Inflammatory macrophage treated with lipopolysaccharide for 4 hours (primary cell): Measurements from ENCODE around the gene DPH3.
"Not testable (repeated sequence)": the region's sequence is repeated elsewhere in the genome, so short reads cannot be mapped to it uniquely, and the experiment has no call there.

ENCODE experiments used
- DNase-seq: peaks from one replicate; pipeline ENCODE4 v3.0.0-alpha.2; 2020

DPH3 gene

GRCh38 chr3:16264708-16265454 is at the start of gene DPH3, which contains the start of gene OXNAD1:
Gene DPH3 (minus strand): TSS chr3:16264943. CDS start chr3:16264876, 67 bp downstream.
Gene OXNAD1 (plus strand): TSS chr3:16265212. CDS start chr3:16270953, 5,741 bp downstream.
- DNase-seq, result peak; percentile 100

DNA sequence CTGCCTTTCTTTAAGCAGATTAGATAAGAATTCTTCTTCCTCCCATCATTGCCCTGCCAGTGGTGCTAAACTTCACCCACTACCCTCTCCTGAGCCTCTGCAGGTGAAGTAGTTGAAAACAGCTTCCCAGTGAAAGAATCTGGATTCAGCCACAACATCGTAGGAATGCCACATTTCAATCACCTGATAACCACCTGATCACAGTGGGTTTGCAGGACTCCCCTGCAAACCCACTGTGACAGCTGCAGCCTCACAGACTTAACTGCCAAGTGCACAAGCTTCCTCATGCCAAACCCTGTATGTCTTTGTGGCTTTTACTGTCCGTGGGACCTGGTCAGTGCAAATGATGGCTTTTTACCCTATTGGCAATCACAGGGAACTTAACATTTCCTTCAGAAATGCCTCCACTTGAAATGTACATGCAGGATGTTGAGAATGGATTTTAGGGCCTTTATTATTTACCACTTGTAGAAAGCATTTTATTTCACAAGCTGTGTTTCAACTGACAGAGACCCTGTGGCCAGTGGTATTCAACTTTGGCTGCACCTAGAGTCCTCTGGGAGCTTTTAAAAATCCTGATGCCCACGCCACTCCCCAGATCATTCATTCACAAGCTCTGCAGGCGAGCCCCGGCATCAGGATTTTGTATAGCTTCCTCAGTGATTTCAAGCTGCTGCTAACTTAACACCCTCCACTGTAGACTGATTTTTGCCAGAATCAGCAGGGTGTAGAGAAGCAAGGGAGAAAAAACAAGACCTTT is 49.3 kb upstream of the DPH3 start:
- DNase-seq, result no peak

- no peak for DNase-seq
Measured at GRCh38 chr3:16311960-16312451, 47.3 kb upstream of the DPH3 start.

DNA sequence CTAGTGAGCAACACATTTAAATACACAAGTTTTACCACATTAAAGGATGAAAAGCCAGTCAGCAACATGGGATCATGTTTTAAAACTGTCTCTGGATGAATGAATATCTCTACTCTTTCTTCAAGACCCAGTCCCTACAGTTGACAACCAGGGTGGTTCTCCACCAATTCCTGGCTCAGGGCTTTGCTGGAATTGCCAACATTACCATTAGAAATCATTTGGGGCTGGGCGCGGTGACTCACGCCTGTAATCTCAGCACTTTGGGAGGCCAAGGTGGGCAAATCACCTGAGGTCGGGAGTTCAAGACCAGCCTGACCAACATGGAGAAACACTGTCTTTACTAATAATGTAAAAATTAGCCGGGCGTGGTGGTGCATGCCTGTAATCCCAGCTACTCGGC is 45.7 kb upstream of the DPH3 start:
- not testable (repeated sequence) for DNase-seq

GRCh38 chr3:16309558-16309957 is 44.8 kb upstream of the DPH3 start:
- DNase-seq, result peak; percentile 42

GRCh38 chr3:16308727-16309126 is 44.0 kb upstream of the DPH3 start:
- DNase-seq, result no peak

- DNase-seq, result no peak
Measured at GRCh38 chr3:16307832-16308531, 43.2 kb upstream of the DPH3 start.

GRCh38 chr3:16305111-16305541 is 40.4 kb upstream of the DPH3 start:
- DNase-seq, result no peak

- DNase-seq, result no peak
Measured at GRCh38 chr3:16304061-16305010, 39.6 kb upstream of the DPH3 start.

- no peak for DNase-seq
Measured at GRCh38 chr3:16303037-16303575, 38.4 kb upstream of the DPH3 start.

DNA sequence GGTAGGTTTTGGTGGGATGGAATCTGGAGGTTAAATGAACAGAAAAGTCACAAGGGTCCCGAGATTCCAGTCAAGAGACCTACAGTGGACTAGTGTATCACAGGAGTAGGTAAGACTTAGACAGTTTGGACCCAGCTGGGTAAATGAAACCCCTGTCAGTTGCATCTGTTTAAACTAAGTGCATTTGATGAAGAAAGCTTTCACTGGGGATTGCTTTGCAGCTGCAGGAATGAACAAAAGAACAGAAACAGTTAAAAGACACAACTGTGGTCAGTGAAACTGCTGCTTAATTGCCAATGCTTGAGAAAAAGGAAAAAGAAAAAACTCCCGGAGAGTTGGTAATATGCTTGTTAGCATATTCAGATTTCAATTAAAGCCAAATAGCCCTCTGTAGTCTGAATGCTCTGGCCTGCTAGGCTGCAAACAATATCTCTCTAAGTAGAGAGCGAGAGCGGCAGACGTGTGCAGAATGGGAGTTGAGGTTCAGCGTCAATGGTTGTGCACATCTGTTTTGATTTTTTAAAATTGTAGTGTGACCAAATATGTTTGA is 37.4 kb upstream of the DPH3 start:
- no peak for DNase-seq

DNA sequence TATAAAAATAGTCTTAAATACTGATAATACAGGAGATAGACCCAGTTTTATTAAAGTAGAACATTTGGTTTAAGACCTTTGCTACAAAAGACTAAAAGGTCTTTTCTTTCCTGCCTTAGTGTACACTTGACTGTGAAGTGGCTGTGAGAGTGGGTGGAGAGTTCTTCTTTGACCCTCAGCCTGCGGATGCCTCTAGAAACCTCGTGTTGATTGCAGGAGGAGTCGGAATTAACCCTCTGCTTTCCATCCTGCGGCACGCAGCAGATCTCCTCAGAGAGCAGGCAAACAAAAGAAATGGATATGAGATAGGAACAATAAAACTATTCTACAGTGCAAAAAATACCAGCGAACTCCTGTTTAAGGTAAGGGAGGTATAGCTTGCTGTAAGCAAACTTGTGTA is 36.8 kb upstream of the DPH3 start:
- DNase-seq, result no peak

DNA sequence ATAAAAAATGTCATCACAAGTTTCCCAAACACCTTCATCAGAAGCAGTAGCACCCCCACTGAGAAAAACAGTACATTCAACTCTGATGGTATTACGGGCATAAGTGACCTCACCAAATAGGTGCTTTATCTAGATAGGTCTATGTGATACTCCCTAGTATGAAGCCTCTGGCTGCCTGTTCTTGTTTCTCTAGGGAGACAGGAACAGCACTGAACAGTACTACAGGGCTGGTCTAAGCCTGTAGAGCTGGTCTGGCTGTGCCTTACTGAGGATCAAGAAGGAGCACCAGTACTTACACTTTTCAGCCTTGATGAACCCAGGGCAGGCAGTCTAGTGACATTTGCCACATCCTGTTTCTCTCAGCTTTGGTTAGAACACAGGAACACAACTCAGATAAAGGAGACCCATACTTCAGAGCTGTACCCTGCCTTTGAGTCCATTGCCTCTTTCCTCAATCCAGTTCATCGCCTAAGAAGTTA is 36.2 kb upstream of the DPH3 start:
- no peak for DNase-seq

DNA sequence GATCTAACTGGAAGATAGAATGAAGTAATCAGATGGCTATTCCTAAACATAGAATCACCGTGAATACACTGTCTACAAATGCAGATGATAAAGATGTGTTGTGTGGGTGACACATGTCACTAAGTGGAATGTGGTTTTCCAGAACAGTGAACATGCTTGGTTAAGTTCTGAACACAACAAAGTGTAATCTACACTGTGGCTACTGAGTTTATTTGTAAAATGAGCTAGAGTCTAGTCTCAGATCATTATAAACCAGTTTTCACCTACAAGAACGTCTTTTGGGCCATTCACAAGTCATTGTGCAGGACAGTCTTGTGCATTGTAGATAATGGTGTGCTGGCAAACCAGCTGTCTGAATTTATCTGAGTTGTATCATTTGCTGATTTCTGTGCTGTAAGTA is 35.6 kb upstream of the DPH3 start:
- no peak for DNase-seq

DNA sequence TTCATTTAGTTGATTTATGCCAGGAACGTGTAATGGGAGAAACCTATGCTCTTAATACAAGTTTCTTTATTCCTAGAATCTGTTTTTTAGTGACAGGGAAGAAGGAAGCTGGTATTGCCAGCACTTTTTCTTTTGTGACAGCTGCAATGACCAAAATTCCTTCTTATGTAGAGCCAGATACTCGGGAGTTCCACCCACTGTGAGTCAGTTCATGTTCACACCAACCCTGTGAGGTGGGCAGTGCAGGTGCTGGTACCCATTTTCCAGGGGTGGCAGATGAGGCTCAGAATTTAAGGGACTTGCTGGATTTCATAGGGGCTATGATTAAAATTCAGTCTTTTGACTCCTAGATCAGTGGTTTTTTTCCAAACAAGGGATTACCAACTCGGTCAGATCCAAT is 35.0 kb upstream of the DPH3 start:
- DNase-seq, result no peak

GRCh38 chr3:16298891-16299290 is 34.1 kb upstream of the DPH3 start:
- DNase-seq, result no peak

DNA sequence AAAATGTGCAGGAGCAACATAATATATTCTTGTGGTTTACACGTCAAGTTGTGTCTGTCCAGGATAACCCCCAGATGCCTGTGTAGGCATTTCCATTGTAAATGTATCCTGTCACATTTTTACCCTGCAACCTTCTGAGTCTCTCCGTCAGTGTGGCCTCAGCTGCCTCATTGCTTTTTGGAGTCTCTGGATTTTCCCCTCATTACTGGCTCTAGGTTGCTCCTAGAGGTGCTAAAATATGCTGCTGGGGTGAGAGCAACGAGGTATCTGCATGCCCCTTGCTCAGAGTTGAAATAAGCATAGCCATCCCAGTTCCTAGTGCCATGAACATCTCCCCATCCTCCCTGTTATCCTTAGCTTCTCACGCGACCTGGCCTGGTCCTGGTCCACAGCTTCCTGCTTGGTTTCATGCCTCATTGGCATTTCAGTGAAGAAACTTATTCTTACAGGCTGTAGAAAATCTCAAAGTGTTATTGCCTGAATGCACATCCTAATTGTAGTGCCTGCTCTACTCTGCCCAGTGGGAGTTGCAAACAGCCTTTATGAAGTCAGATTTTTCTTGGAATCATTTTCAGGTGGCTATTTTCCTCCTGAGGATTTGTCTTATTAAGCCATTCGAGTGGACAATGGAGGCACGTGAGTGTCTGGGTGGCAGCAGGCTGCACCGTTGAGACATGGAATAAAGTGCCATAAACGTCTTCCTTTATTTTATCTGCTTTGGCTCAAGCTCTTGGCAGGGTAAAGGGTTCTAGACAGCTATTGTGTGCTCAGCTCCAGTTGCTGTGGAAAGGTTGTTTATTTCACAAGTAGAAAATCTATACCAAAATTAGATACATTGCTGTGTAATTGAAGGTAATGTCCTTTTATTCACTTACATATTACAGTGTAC is 33.5 kb upstream of the DPH3 start:
- DNase-seq, result no peak

DNA sequence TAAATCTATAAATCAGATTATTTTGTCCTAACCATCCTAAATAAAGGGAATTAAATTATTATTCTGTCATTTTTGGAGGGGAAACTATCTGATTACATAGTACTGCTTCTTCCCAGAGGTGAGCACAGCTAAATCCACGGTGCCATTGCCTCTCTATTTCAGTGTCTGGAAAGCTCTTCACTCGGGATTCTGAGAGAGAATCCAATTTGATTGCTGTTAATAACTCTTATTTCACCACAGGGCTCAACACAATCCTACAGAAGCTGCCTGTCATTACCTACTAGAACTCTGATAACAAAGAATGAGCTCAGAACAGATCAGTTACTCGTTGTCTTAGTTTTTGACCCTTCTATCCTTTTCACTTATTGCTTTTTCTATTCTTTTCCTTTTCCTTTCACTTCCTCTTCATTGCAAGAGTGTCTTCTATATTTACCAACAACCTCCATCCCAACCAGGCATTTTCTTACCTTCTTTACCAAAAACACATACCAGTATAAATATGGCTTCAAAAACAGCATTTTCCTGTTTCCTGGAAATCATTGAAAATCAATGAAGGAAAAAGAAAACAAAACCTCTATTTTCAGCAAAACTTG is 30.7 kb upstream of the DPH3 start:
- DNase-seq, result peak; percentile 30

DNA sequence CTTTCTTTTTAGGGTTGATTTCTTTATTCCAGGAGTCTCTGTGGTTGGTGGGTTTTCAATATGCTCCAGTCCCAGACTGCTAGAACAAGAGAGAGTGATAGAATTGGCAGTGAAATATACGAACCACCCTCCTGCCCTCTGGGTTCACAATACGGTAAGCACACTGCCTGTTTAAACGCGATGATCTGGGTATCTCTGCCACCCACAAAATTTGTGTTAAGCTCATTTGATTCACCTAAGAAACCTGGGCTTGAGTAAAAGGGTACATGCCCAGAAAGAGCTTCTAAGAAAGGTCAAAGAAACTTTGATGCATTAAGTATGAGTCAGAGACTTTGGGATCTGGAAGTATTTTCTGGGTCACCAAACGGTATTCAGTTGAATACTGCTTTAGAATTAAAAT is 30.1 kb upstream of the DPH3 start:
- DNase-seq, result no peak

GRCh38 chr3:16290827-16291196 is 26.1 kb upstream of the DPH3 start:
- peak; percentile 33 for DNase-seq
